ENCODE data around the gene MAPRE2.

The MAPRE2 gene

GRCh38 chr18:35030277-35030989 is 10.8 kb upstream of the MAPRE2 start:
- Histone ChIP-seq H3K36me3 (replicated peaks; ENCODE audit: insufficient read depth, low read length) (no peaks in the 10 kb centered on the region), H3K4me2 (ENCODE audit: low read depth, low read length) (peak overlapping the region; percentile 72), H2AFZ (ENCODE audit: low read length) (peak overlapping the region; percentile 95), H3K9me2 (replicated peaks; ENCODE audit: insufficient read depth, low read length) (no peaks in the 10 kb centered on the region), H3K9ac (ENCODE audit: low read length) (peak overlapping the region; percentile 38), H3K4me1 (ENCODE audit: low read length) (peaks cover 24% of the 10 kb centered on the region), H3K79me2 (ENCODE audit: low read length) (no peaks in the 10 kb centered on the region), H3F3A (ENCODE audit: insufficient read depth, low read length) (no peaks in the 10 kb centered on the region), H3K4me3 (ENCODE audit: low read length) (peak overlapping the region; percentile 44), H3K9me3 (replicated peaks; ENCODE audit: insufficient read depth, low read length) (no peaks in the 10 kb centered on the region), H3K27me3 (replicated peaks; ENCODE audit: insufficient read depth, low read length) (no peaks in the 10 kb centered on the region), H4K20me1 (ENCODE audit: insufficient read depth, low read length) (no peaks in the 10 kb centered on the region), H3K27ac (ENCODE audit: low read length) (peak overlapping the region; percentile 25; the same call in 1 of the 2 replicates)
- TF ChIP-seq EZH2phosphoT487 (IDR thresholded peaks at IDR 0.05; ENCODE audit: low read length) (no peak), CTCF (IDR thresholded peaks at IDR 0.05; ENCODE audit: low read length) (no peak), EZH2 (optimal IDR thresholded peaks at IDR 0.05; ENCODE audit: low read depth, low read length) (no peak)
- peak; percentile 17 for DNase-seq

- Histone ChIP-seq H2AFZ (ENCODE audit: low read length) (no peak overlapping the region), H3K9ac (ENCODE audit: low read length) (no peak overlapping the region), H4K20me1 (ENCODE audit: insufficient read depth, low read length) (no peaks in the 10 kb centered on the region), H3K27ac (ENCODE audit: low read length) (no peak overlapping the region), H3K9me3 (replicated peaks; ENCODE audit: insufficient read depth, low read length) (no peaks in the 10 kb centered on the region), H3K9me2 (replicated peaks; ENCODE audit: insufficient read depth, low read length) (no peaks in the 10 kb centered on the region), H3K4me1 (ENCODE audit: low read length) (peaks cover 17% of the 10 kb centered on the region), H3K4me3 (ENCODE audit: low read length) (no peak overlapping the region), H3F3A (ENCODE audit: insufficient read depth, low read length) (no peaks in the 10 kb centered on the region), H3K36me3 (replicated peaks; ENCODE audit: insufficient read depth, low read length) (no peaks in the 10 kb centered on the region), H3K27me3 (replicated peaks; ENCODE audit: insufficient read depth, low read length) (no peaks in the 10 kb centered on the region), H3K79me2 (ENCODE audit: low read length) (no peaks in the 10 kb centered on the region), H3K4me2 (ENCODE audit: low read depth, low read length) (no peak overlapping the region)
- no peak for DNase-seq
- TF ChIP-seq EZH2 (optimal IDR thresholded peaks at IDR 0.05; ENCODE audit: low read depth, low read length) (no peak), CTCF (IDR thresholded peaks at IDR 0.05; ENCODE audit: low read length) (no peak), EZH2phosphoT487 (IDR thresholded peaks at IDR 0.05; ENCODE audit: low read length) (no peak)
These were observed 9.1 kb upstream of the MAPRE2 start for GRCh38 chr18:35032113-35032512.

GRCh38 chr18:35038029-35038428 is 3.2 kb upstream of the MAPRE2 start:
- Histone ChIP-seq H3K4me1 (ENCODE audit: low read length) (peaks cover 13% of the 10 kb centered on the region), H3K36me3 (replicated peaks; ENCODE audit: insufficient read depth, low read length) (no peaks in the 10 kb centered on the region), H2AFZ (ENCODE audit: low read length) (no peak overlapping the region), H3K79me2 (ENCODE audit: low read length) (peaks cover 5% of the 10 kb centered on the region), H3K4me3 (ENCODE audit: low read length) (no peak overlapping the region), H3K4me2 (ENCODE audit: low read depth, low read length) (no peak overlapping the region), H3K9ac (ENCODE audit: low read length) (no peak overlapping the region), H3K9me2 (replicated peaks; ENCODE audit: insufficient read depth, low read length) (no peaks in the 10 kb centered on the region), H3F3A (ENCODE audit: insufficient read depth, low read length) (peaks cover 17% of the 10 kb centered on the region), H3K9me3 (replicated peaks; ENCODE audit: insufficient read depth, low read length) (no peaks in the 10 kb centered on the region), H3K27me3 (replicated peaks; ENCODE audit: insufficient read depth, low read length) (no peaks in the 10 kb centered on the region), H4K20me1 (ENCODE audit: insufficient read depth, low read length) (no peaks in the 10 kb centered on the region), H3K27ac (ENCODE audit: low read length) (no peak overlapping the region)
- no peak for DNase-seq
- TF ChIP-seq CTCF (IDR thresholded peaks at IDR 0.05; ENCODE audit: low read length) (no peak), EZH2 (optimal IDR thresholded peaks at IDR 0.05; ENCODE audit: low read depth, low read length) (no peak), EZH2phosphoT487 (IDR thresholded peaks at IDR 0.05; ENCODE audit: low read length) (no peak)
